Measurements from ENCODE around the gene TOX4.
"Not testable (repeated sequence)": the region's sequence is repeated elsewhere in the genome, so short reads cannot be mapped to it uniquely, and the experiment has no call there.

Gene TOX4

GRCh38 chr14:21437063-21437901 is 39.7 kb upstream of the TOX4 start:
- H3K9me3 ChIP-seq (ENCODE audit: control insufficient read depth, low read length) = no peaks in the 10 kb centered on the region
- H3K27ac ChIP-seq = peak overlapping the region; percentile 89
- peak overlapping the region; percentile 94 for H2AFZ ChIP-seq
- peaks cover 58% of the 10 kb centered on the region for H3K79me2 ChIP-seq
- peak overlapping the region; percentile 75 for H3K4me2 ChIP-seq (ENCODE audit: low read length)
- TF ChIP-seq CTCF (IDR thresholded peaks at IDR 0.05) = no peak
- peak overlapping the region; percentile 25 for H3K9ac ChIP-seq
- H3K27me3 ChIP-seq (ENCODE audit: control insufficient read depth, insufficient read depth, low read length) = no peaks in the 10 kb centered on the region
- peak overlapping the region; percentile 69 for H3K4me3 ChIP-seq (ENCODE audit: low read depth, low read length)
- H3K4me1 ChIP-seq = peaks cover 10% of the 10 kb centered on the region
- no peaks in the 10 kb centered on the region for H3K36me3 ChIP-seq (ENCODE audit: control insufficient read depth, insufficient read depth, low read length)

- Histone ChIP-seq H3K79me2 (peaks cover 66% of the 10 kb centered on the region), H3K4me3 (ENCODE audit: low read depth, low read length) (no peak overlapping the region), H3K36me3 (ENCODE audit: control insufficient read depth, insufficient read depth, low read length) (no peaks in the 10 kb centered on the region), H3K27me3 (ENCODE audit: control insufficient read depth, insufficient read depth, low read length) (no peaks in the 10 kb centered on the region), H3K27ac (no peak overlapping the region), H3K4me2 (ENCODE audit: low read length) (no peak overlapping the region), H2AFZ (no peak overlapping the region), H3K4me1 (peaks cover 10% of the 10 kb centered on the region), H3K9me3 (ENCODE audit: control insufficient read depth, low read length) (no peaks in the 10 kb centered on the region), H3K9ac (no peak overlapping the region)
- TF ChIP-seq CTCF (IDR thresholded peaks at IDR 0.05) = no peak
Measured at GRCh38 chr14:21440859-21441258, 36.1 kb upstream of the TOX4 start.

- not testable (repeated sequence) for H3K27me3 ChIP-seq (ENCODE audit: control insufficient read depth, insufficient read depth, low read length); H3K4me2 ChIP-seq (ENCODE audit: low read length); H3K4me3 ChIP-seq (ENCODE audit: low read depth, low read length)
Measured at GRCh38 chr14:21442657-21443056, 34.3 kb upstream of the TOX4 start.

GRCh38 chr14:21449899-21450216 is 27.1 kb upstream of the TOX4 start:
- TF ChIP-seq CTCF (IDR thresholded peaks at IDR 0.05) = no peak

More at GRCh38 chr14:21442657-21443056, 34.3 kb upstream of the TOX4 start:
- H3K4me1 ChIP-seq; H3K9ac ChIP-seq; H3K27ac ChIP-seq; H3K36me3 ChIP-seq (ENCODE audit: control insufficient read depth, insufficient read depth, low read length); H3K9me3 ChIP-seq (ENCODE audit: control insufficient read depth, low read length); H2AFZ ChIP-seq: not testable (repeated sequence)
- H3K79me2 ChIP-seq = peaks cover 64% of the 10 kb centered on the region

GRCh38 chr14:21454843-21455544 is 22.0 kb upstream of the TOX4 start:
- peak overlapping the region; percentile 82 for H2AFZ ChIP-seq
- no peak for TF ChIP-seq CTCF (IDR thresholded peaks at IDR 0.05)
- peak overlapping the region; percentile 90 for H3K27ac ChIP-seq
- H3K79me2 ChIP-seq = peaks cover 33% of the 10 kb centered on the region
- no peaks in the 10 kb centered on the region for H3K36me3 ChIP-seq (ENCODE audit: control insufficient read depth, insufficient read depth, low read length)
- H3K27me3 ChIP-seq (ENCODE audit: control insufficient read depth, insufficient read depth, low read length) = no peaks in the 10 kb centered on the region
- H3K4me2 ChIP-seq (ENCODE audit: low read length) = peak overlapping the region; percentile 59
- H3K4me1 ChIP-seq = peaks cover 5% of the 10 kb centered on the region
- no peaks in the 10 kb centered on the region for H3K9me3 ChIP-seq (ENCODE audit: control insufficient read depth, low read length)
- H3K9ac ChIP-seq = no peak overlapping the region
- H3K4me3 ChIP-seq (ENCODE audit: low read depth, low read length) = peak overlapping the region; percentile 86

More at GRCh38 chr14:21449899-21450216, 27.1 kb upstream of the TOX4 start:
- Histone ChIP-seq H3K27ac (no peak overlapping the region), H3K36me3 (ENCODE audit: control insufficient read depth, insufficient read depth, low read length) (no peaks in the 10 kb centered on the region), H3K27me3 (ENCODE audit: control insufficient read depth, insufficient read depth, low read length) (no peaks in the 10 kb centered on the region), H3K9ac (no peak overlapping the region), H3K4me3 (ENCODE audit: low read depth, low read length) (no peak overlapping the region), H3K79me2 (peaks cover 65% of the 10 kb centered on the region), H3K9me3 (ENCODE audit: control insufficient read depth, low read length) (no peaks in the 10 kb centered on the region), H3K4me2 (ENCODE audit: low read length) (no peak overlapping the region), H2AFZ (no peak overlapping the region), H3K4me1 (peaks cover 3% of the 10 kb centered on the region)
